Measurements from ENCODE around the gene C12orf56.

DNA sequence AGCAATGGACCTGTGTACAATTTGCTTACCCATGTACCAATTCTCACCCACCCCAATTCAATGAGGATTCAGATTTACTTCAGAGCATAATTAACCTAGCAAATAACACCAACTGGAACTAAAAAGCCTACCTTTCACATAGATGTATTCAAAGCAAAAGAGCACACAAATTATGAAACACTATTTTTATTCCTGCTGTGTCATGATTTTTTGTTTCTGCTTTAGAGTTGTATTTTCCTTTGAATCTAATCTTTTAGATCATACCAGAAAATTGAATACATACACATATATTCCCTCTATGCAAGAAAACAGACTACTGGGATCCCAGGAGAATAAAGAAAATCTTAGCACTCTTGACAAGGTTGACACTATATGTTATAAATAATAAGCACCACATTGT is 174.3 kb downstream of the C12orf56 start:
- no peak for TF ChIP-seq POLR2AphosphoS5 (IDR thresholded peaks at IDR 0.05; ENCODE audit: low read depth, low read length)
- no peak for TF ChIP-seq TAF1 (IDR thresholded peaks at IDR 0.05; ENCODE audit: borderline replicate concordance, insufficient read depth, low read length)

All from PFSK-1 (cell line).